Central memory CD8-positive, alpha-beta T cell (primary cell): ENCODE measurements around the gene CHRNA7.

Experiments used
- ATAC-seq: fragments of 150-1000 bp; cut with Tn5 transposase; replicated peaks from 2 replicates; pipeline ENCODE4 v1.10.0; 2022; ENCODE audit warnings: mild to moderate bottlenecking, moderate FRiP score, moderate number of reproducible peaks; ENCODE audit not compliant: poor library complexity, severe bottlenecking; ENCODE audit errors: extremely low read depth
- DNase-seq, 2 donors: peaks; one replicate each; pipeline ENCODE4 v3.0.0; 2021; ENCODE audit warnings: low spot score in 2 of 2
- H3K27ac Mint-ChIP-seq: one replicate; pipeline ENCODE4 v1.8.0; 2022; ENCODE audit warnings: low read depth, mild to moderate bottlenecking, moderate library complexity, mixed read lengths
- H3K27me3 Mint-ChIP-seq: one replicate; pipeline ENCODE4 v1.8.0; 2022; ENCODE audit warnings: mixed read lengths
- H3K36me3 Mint-ChIP-seq: one replicate; pipeline ENCODE4 v1.8.0; 2022; ENCODE audit warnings: mild to moderate bottlenecking, moderate library complexity, mixed read lengths; ENCODE audit not compliant: insufficient read depth
- H3K4me1 Mint-ChIP-seq: one replicate; pipeline ENCODE4 v1.8.0; 2022; ENCODE audit warnings: mixed read lengths
- H3K4me3 Mint-ChIP-seq: one replicate; pipeline ENCODE4 v1.8.0; 2022; ENCODE audit warnings: mild to moderate bottlenecking, moderate library complexity, mixed read lengths
- H3K9me3 Mint-ChIP-seq: one replicate; pipeline ENCODE4 v1.8.0; 2022; ENCODE audit warnings: mixed read lengths

CHRNA7 gene

DNA sequence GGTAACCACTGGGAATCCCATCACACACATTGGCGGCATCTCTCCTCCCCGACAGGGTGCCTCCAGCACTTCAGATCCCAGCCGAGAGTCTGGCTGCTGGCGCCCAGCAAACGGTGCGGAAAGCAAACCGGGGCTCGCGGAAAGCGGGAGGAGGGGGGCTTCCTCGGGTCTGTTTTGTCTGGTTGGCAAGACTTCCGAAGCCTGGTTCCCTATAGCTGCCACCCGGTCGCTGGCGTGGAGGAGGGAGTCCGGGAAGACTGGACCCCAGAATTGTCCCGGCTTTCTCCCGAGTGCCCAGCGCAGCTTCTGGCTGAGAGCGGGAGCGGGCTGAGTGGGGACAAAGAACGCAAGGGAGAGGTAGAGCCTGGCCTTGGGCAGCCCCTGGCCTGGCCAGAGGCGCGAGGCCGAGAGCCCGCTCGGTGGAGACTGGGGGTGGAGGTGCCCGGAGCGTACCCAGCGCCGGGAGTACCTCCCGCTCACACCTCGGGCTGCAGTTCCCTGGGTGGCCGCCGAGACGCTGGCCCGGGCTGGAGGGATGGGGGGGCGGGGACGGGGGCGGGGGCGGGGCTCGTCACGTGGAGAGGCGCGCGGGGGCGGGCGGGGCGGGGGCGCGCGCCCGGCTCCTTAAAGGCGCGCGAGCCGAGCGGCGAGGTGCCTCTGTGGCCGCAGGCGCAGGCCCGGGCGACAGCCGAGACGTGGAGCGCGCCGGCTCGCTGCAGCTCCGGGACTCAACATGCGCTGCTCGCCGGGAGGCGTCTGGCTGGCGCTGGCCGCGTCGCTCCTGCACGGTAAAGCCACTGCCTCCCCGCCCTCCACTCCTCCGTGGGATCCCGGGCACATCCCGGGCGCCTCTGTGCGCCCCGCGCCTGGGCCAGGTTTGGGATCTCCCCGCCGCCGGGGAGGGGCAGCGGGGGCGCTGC is at the start of gene CHRNA7:
CHRNA7 (plus strand) TSS at position 654 of the 920 bp plus-strand sequence; CDS start at position 734, 80 bp downstream.
- Mint-ChIP-seq H3K4me3 (peak within 1 kb of the TSS; percentile 65), H3K36me3 (no peaks in the 10 kb centered on the region), H3K4me1 (no peaks in the 10 kb centered on the region), H3K27me3 (peaks cover 77% of the 10 kb centered on the region), H3K9me3 (no peaks in the 10 kb centered on the region), H3K27ac (no peak within 1 kb of the TSS)
- no peak for ATAC-seq
- no peak for DNase-seq

GRCh38 chr15:31985607-31986006 is 44.7 kb upstream of the CHRNA7 start:
- Mint-ChIP-seq H3K36me3 (no peaks in the 10 kb centered on the region), H3K4me1 (peaks cover 6% of the 10 kb centered on the region), H3K9me3 (no peaks in the 10 kb centered on the region), H3K27ac (no peak overlapping the region), H3K27me3 (peaks cover 27% of the 10 kb centered on the region), H3K4me3 (no peak overlapping the region)
- no peak for ATAC-seq
- DNase-seq: no peak

DNA sequence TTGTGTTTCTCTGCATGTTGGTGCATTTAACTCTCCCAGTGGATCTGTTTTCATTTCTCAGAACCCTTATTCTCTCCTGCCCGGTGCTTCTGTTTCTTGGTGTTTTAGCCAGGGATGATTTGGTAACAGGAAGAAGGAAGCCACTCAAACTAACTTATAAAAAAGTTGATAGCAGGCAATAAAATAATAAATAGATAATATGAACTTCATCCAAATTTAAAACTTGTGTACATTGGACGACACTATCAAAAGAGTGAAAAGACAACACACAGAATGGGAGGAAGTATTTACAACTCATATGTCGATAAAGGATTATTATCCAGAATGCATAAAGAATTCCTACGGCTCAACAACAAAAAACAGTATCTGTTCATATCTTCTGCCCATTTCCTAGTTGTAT is 37.3 kb upstream of the CHRNA7 start:
- Mint-ChIP-seq H3K4me1 (no peaks in the 10 kb centered on the region), H3K27ac (no peak overlapping the region), H3K36me3 (no peaks in the 10 kb centered on the region), H3K4me3 (no peak overlapping the region), H3K27me3 (peaks cover 20% of the 10 kb centered on the region), H3K9me3 (no peaks in the 10 kb centered on the region)
- no peak for ATAC-seq
- DNase-seq: no peak

DNA sequence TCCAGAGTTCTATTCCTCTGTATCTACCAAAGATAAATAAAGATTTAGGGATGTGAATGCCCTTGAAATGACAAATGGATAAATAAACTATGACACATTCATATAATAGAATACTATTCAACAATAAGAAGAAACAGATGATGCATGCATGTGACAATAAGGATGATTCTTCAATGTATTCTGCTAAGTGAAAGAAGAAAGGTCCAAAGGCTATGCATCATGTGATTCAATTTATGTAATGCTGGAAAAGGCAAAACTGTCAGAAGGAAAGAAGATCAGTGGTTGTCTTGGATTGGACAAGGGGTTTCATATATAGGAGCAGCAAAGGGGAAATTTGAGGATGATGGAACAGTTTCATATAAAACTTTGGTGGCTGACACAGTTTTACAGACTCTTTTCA is 32.6 kb upstream of the CHRNA7 start:
- no peaks in the 10 kb centered on the region for H3K4me1 Mint-ChIP-seq
- no peaks in the 10 kb centered on the region for H3K36me3 Mint-ChIP-seq
- ATAC-seq: no peak
- DNase-seq: no peak
- no peak overlapping the region for H3K4me3 Mint-ChIP-seq
- peaks cover 42% of the 10 kb centered on the region for H3K27me3 Mint-ChIP-seq
- H3K27ac Mint-ChIP-seq: no peak overlapping the region
- H3K9me3 Mint-ChIP-seq: no peaks in the 10 kb centered on the region

GRCh38 chr15:32003558-32003957 is 26.8 kb upstream of the CHRNA7 start:
- ATAC-seq: no peak
- Mint-ChIP-seq H3K9me3 (no peaks in the 10 kb centered on the region), H3K4me1 (no peaks in the 10 kb centered on the region), H3K27ac (no peak overlapping the region), H3K4me3 (no peak overlapping the region), H3K27me3 (peaks cover 42% of the 10 kb centered on the region), H3K36me3 (no peaks in the 10 kb centered on the region)
- DNase-seq: no peak

- Mint-ChIP-seq H3K9me3 (no peaks in the 10 kb centered on the region), H3K4me1 (no peaks in the 10 kb centered on the region), H3K36me3 (no peaks in the 10 kb centered on the region), H3K27me3 (peaks cover 39% of the 10 kb centered on the region), H3K27ac (no peak overlapping the region), H3K4me3 (no peak overlapping the region)
- ATAC-seq: no peak
- DNase-seq: no peak
Measured at GRCh38 chr15:32004249-32004648, 26.1 kb upstream of the CHRNA7 start.

GRCh38 chr15:32007355-32007960 is 22.9 kb upstream of the CHRNA7 start:
- Mint-ChIP-seq H3K27me3 (peaks cover 25% of the 10 kb centered on the region), H3K4me1 (no peaks in the 10 kb centered on the region), H3K4me3 (no peak overlapping the region), H3K27ac (no peak overlapping the region), H3K36me3 (no peaks in the 10 kb centered on the region), H3K9me3 (no peaks in the 10 kb centered on the region)
- ATAC-seq (no peak), DNase-seq (no peak)

DNA sequence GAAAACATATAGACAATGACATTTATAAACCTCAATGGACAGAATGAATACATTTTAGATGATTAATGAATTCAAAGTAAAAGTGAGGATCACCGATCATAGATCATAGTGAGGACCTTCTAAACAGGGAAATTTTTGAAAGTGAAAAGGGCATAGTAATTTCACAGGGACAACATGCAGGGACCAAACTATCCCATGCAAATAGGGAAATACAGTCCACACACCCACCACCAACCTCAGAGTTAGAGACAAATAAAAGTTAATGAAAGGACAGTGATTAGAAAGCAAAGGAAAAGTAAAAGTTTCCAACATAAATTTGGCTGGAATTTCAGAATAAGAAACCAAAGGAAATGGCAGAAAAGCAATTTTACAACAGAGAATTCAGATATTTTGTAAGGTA is 15.4 kb upstream of the CHRNA7 start:
- Mint-ChIP-seq H3K4me1 (no peaks in the 10 kb centered on the region), H3K4me3 (no peak overlapping the region), H3K27ac (no peak overlapping the region), H3K36me3 (no peaks in the 10 kb centered on the region), H3K27me3 (peaks cover 58% of the 10 kb centered on the region), H3K9me3 (no peaks in the 10 kb centered on the region)
- no peak for ATAC-seq
- no peak for DNase-seq

DNA sequence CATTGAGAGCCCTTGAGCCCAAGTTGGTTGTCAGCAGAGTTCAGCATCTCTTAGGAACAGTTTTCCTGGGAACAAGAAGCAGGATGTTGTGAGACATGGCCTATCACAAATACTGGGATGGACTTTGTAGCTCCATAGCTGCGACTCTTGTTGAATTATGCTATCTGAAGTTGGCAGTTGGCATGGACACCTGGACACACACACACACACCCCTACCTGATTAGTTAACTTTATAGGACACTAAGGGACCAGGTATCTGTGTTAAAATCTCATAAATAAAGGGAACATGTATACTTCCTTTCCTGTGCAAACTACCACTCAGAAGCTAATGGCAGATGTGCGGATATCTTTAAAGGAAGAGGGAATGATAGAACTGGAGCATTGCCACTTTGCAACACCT is 10.2 kb upstream of the CHRNA7 start:
- no peaks in the 10 kb centered on the region for H3K9me3 Mint-ChIP-seq
- no peaks in the 10 kb centered on the region for H3K36me3 Mint-ChIP-seq
- no peaks in the 10 kb centered on the region for H3K4me1 Mint-ChIP-seq
- H3K4me3 Mint-ChIP-seq: no peak overlapping the region
- H3K27ac Mint-ChIP-seq: no peak overlapping the region
- H3K27me3 Mint-ChIP-seq: peaks cover 64% of the 10 kb centered on the region
- DNase-seq (no peak), ATAC-seq (no peak)

GRCh38 chr15:32028921-32029320 is 1.4 kb upstream of the CHRNA7 start:
- Mint-ChIP-seq H3K27ac (no peak overlapping the region), H3K4me1 (no peaks in the 10 kb centered on the region), H3K27me3 (peaks cover 75% of the 10 kb centered on the region), H3K36me3 (no peaks in the 10 kb centered on the region), H3K4me3 (no peak overlapping the region), H3K9me3 (no peaks in the 10 kb centered on the region)
- ATAC-seq (no peak), DNase-seq (no peak)

DNA sequence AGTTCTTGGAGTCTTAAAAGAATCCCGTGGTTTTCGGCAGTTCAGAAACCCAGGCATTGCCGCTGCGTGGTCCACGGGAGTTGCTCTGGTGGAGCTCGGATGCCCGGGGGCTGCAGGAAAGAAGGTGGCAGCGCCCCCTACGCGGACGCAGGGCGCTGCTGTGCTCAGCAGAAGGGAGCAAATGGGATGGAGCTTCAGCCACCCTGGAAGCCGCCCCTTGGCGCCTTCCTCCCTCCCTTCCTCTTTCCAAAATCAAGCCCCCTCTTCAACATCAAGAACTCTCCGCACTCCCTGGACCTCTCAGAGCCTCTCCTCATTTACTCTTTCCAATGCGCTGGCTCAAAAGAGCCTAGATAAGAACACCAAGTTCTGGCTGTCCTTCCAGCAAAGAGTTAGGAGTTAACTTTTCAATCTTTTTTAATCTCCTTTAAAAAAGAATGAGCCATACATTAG is 880 bp upstream of the CHRNA7 start:
- H3K36me3 Mint-ChIP-seq: no peaks in the 10 kb centered on the region
- H3K27ac Mint-ChIP-seq: no peak overlapping the region
- H3K27me3 Mint-ChIP-seq: peaks cover 77% of the 10 kb centered on the region
- DNase-seq (no peak), ATAC-seq (no peak)
- no peaks in the 10 kb centered on the region for H3K4me1 Mint-ChIP-seq
- peak overlapping the region; percentile 65 for H3K4me3 Mint-ChIP-seq
- H3K9me3 Mint-ChIP-seq: no peaks in the 10 kb centered on the region

GRCh38 chr15:32030795-32031194 is 480 bp downstream of the CHRNA7 start:
- H3K27ac Mint-ChIP-seq: no peak overlapping the region
- no peaks in the 10 kb centered on the region for H3K36me3 Mint-ChIP-seq
- H3K4me3 Mint-ChIP-seq: peak overlapping the region; percentile 59
- no peaks in the 10 kb centered on the region for H3K4me1 Mint-ChIP-seq
- ATAC-seq (no peak), DNase-seq (no peak)
- H3K27me3 Mint-ChIP-seq: peaks cover 71% of the 10 kb centered on the region
- no peaks in the 10 kb centered on the region for H3K9me3 Mint-ChIP-seq
